ENCODE results near the gene WNT7B.

WNT7B gene
- total RNA-seq, result 0 to 0.08 (median 0) reads per million in 18 experiments

GRCh38 chr22:45977003-45977411 lies at the start of gene WNT7B:
TSS of gene WNT7B (minus strand) at chr22:45977162. CDS start at chr22:45976754, 408 bp downstream.
- no peak for DNase-seq

- no peak for DNase-seq
Observed at GRCh38 chr22:46025973-46026898, 49.3 kb upstream of the WNT7B start.

- no peak for DNase-seq
Observed at GRCh38 chr22:46025225-46025972, 48.4 kb upstream of the WNT7B start.

- DNase-seq, result no peak
Observed at GRCh38 chr22:46024136-46024840, 47.3 kb upstream of the WNT7B start.

- no peak for DNase-seq
Observed at GRCh38 chr22:46023558-46023981, 46.6 kb upstream of the WNT7B start.

GRCh38 chr22:46022881-46023512 lies 46.0 kb upstream of the WNT7B start:
- no peak for DNase-seq

- DNase-seq, result no peak
Observed at GRCh38 chr22:46021577-46021976, 44.6 kb upstream of the WNT7B start.

GRCh38 chr22:46019351-46019750 lies 42.4 kb upstream of the WNT7B start:
- peak in 1 of 2 donors; percentile 13 for DNase-seq

- no peak for DNase-seq
Observed at GRCh38 chr22:46018859-46019258, 41.9 kb upstream of the WNT7B start.

- DNase-seq, result no peak
Observed at GRCh38 chr22:46017166-46017565, 40.2 kb upstream of the WNT7B start.

- DNase-seq, result peak; percentile 94 to 95
Observed at GRCh38 chr22:46013460-46014416, 36.8 kb upstream of the WNT7B start.

GRCh38 chr22:46012881-46013281 lies 35.9 kb upstream of the WNT7B start:
- DNase-seq, result no peak

GRCh38 chr22:46012182-46012880 lies 35.4 kb upstream of the WNT7B start:
- no peak for DNase-seq

GRCh38 chr22:46011627-46012181 lies 34.7 kb upstream of the WNT7B start:
- no peak for DNase-seq

GRCh38 chr22:46010951-46011626 lies 34.1 kb upstream of the WNT7B start:
- DNase-seq, result no peak

GRCh38 chr22:46010207-46010867 lies 33.4 kb upstream of the WNT7B start:
- no peak for DNase-seq

GRCh38 chr22:46009730-46010129 lies 32.8 kb upstream of the WNT7B start:
- no peak for DNase-seq

- DNase-seq, result no peak
Observed at GRCh38 chr22:46008836-46009596, 32.1 kb upstream of the WNT7B start.
